Measurements from ENCODE around the gene NCOA7. TPM values are rescaled to one million over a fixed set of nuclear protein-coding genes. Genes with fewer than 3 reads are reported as not detected.

NCOA7 gene
- total and polyA plus RNA-seq, 9 of the 15 experiments (the other 6 are each of a cell fraction or from before 2014, with no cell fraction given): 5.8 to 14.6 (median 9.3) TPM

GRCh38 chr6:125943528-125944433, 153.0 kb downstream of the NCOA7 start (continued):
- TF ChIP-seq ZNF592 (IDR thresholded peaks at IDR 0.05) (peak; percentile 56; the same call in 1 of the 2 replicates), PRPF4 (IDR thresholded peaks at IDR 0.05; ENCODE audit: insufficient read depth, low read depth, low read length, poor library complexity, severe bottlenecking) (no peak), KLF6 (CRISPR knock-in tag; IDR thresholded peaks at IDR 0.05; ENCODE audit: borderline replicate concordance) (no peak), NELFE (IDR thresholded peaks at IDR 0.05; ENCODE audit: insufficient read depth, insufficient read length) (no peak), SFPQ (IDR thresholded peaks at IDR 0.05; ENCODE audit: low read depth, low read length) (no peak), ARHGAP35 (IDR thresholded peaks at IDR 0.05; ENCODE audit: partially characterized antibody) (no peak), RFX7 (CRISPR knock-in tag; IDR thresholded peaks at IDR 0.05) (no peak), ZNF561 (CRISPR knock-in tag; conservative IDR thresholded peaks at IDR 0.05) (no peak), MYBL2 (IDR thresholded peaks at IDR 0.05; ENCODE audit: low read depth) (peak; percentile 26; the same call in 1 of the 2 replicates), MYBL2 (CRISPR knock-in tag; IDR thresholded peaks at IDR 0.05; ENCODE audit: borderline replicate concordance) (no peak), LARP7 (IDR thresholded peaks at IDR 0.05) (0 out of 2 replicates have a peak, but pooled peaks have one; percentile 66), ZNF717 (CRISPR knock-in tag; IDR thresholded peaks at IDR 0.05) (no peak), NUFIP1 (IDR thresholded peaks at IDR 0.05; ENCODE audit: partially characterized antibody) (no peak), NRF1 (conservative IDR thresholded peaks at IDR 0.05 in 1 of 2, IDR thresholded peaks at IDR 0.05 in 1 of 2) (no peak)
- TF ChIP-seq, protein P1, sequence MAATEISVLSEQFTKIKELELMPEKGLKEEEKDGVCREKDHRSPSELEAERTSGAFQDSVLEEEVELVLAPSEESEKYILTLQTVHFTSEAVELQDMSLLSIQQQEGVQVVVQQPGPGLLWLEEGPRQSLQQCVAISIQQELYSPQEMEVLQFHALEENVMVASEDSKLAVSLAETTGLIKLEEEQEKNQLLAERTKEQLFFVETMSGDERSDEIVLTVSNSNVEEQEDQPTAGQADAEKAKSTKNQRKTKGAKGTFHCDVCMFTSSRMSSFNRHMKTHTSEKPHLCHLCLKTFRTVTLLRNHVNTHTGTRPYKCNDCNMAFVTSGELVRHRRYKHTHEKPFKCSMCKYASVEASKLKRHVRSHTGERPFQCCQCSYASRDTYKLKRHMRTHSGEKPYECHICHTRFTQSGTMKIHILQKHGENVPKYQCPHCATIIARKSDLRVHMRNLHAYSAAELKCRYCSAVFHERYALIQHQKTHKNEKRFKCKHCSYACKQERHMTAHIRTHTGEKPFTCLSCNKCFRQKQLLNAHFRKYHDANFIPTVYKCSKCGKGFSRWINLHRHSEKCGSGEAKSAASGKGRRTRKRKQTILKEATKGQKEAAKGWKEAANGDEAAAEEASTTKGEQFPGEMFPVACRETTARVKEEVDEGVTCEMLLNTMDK (IDR thresholded peaks at IDR 0.05; ENCODE audit: borderline replicate concordance, insufficient read depth, low read depth, low read length, poor library complexity, severe bottlenecking): no peak
- TF ChIP-seq, protein P2, sequence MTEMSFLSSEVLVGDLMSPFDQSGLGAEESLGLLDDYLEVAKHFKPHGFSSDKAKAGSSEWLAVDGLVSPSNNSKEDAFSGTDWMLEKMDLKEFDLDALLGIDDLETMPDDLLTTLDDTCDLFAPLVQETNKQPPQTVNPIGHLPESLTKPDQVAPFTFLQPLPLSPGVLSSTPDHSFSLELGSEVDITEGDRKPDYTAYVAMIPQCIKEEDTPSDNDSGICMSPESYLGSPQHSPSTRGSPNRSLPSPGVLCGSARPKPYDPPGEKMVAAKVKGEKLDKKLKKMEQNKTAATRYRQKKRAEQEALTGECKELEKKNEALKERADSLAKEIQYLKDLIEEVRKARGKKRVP (CRISPR knock-in tag; IDR thresholded peaks at IDR 0.05): no peak
